GM11168 (cell line): ENCODE results near the gene SLC25A13.
"Not testable (repeated sequence)": the region's sequence is repeated elsewhere in the genome, so short reads cannot be mapped to it uniquely, and the experiment has no call there.

ENCODE experiments used
- in situ Hi-C: fragments of 300-500 bp; cut with MboI; formaldehyde crosslinking; loops from one replicate; pipeline ENCODE4 v1.12.0; 2022; ENCODE audit warnings: low sequenced_read_pairs; ENCODE audit not compliant: unreplicated experiment

Gene SLC25A13

GRCh38 chr7:96179341-96179740, 142.6 kb downstream of the SLC25A13 start:
- in situ Hi-C loops = no loop called here

- in situ Hi-C loops = no loop called here
Observed at GRCh38 chr7:96178581-96178980, 143.3 kb downstream of the SLC25A13 start.

GRCh38 chr7:96177353-96177752, 144.5 kb downstream of the SLC25A13 start:
- in situ Hi-C loops = no loop called here

- in situ Hi-C loops = no loop called here
Observed at GRCh38 chr7:96174812-96175211, 147.1 kb downstream of the SLC25A13 start.

GRCh38 chr7:96173781-96174180, 148.1 kb downstream of the SLC25A13 start:
- in situ Hi-C loops = no loop called here

- in situ Hi-C loops = no loop called here
Observed at GRCh38 chr7:96169439-96169838, 152.5 kb downstream of the SLC25A13 start.

GRCh38 chr7:96167424-96167823, 154.5 kb downstream of the SLC25A13 start:
- in situ Hi-C loops = no loop called here

GRCh38 chr7:96161897-96162296, 160.0 kb downstream of the SLC25A13 start:
- in situ Hi-C loops = no loop called here

- in situ Hi-C loops = no loop called here
Observed at GRCh38 chr7:96157856-96158255, 164.0 kb downstream of the SLC25A13 start.

GRCh38 chr7:96154506-96154905, 167.4 kb downstream of the SLC25A13 start:
- in situ Hi-C loops = not testable (repeated sequence)

- in situ Hi-C loops = no loop called here
Observed at GRCh38 chr7:96152706-96153105, 169.2 kb downstream of the SLC25A13 start.

- in situ Hi-C loops = no loop called here
Observed at GRCh38 chr7:96151889-96152288, 170.0 kb downstream of the SLC25A13 start.

- in situ Hi-C loops = no loop called here
Observed at GRCh38 chr7:96144260-96144526, 177.7 kb downstream of the SLC25A13 start.

- in situ Hi-C loops = no loop called here
Observed at GRCh38 chr7:96143495-96144259, 178.2 kb downstream of the SLC25A13 start.

GRCh38 chr7:96136600-96137239, 185.2 kb downstream of the SLC25A13 start:
- in situ Hi-C loops = no loop called here

GRCh38 chr7:96135241-96135640, 186.7 kb downstream of the SLC25A13 start:
- in situ Hi-C loops = no loop called here

GRCh38 chr7:96131525-96131924, 190.4 kb downstream of the SLC25A13 start:
- in situ Hi-C loops = no loop called here

- in situ Hi-C loops = no loop called here
Observed at GRCh38 chr7:96127746-96128145, 194.2 kb downstream of the SLC25A13 start.

- in situ Hi-C loops = no loop called here
Observed at GRCh38 chr7:96126382-96126781, 195.5 kb downstream of the SLC25A13 start.

GRCh38 chr7:96122746-96123145, 199.2 kb downstream of the SLC25A13 start:
- in situ Hi-C loops = no loop called here

GRCh38 chr7:96121752-96122151, 200.1 kb downstream of the SLC25A13 start:
- in situ Hi-C loops = no loop called here
